Heart left ventricle (tissue), 16 donors: ENCODE data around the gene ZFAND3. TPM values are rescaled to one million over a fixed set of nuclear protein-coding genes. Genes with fewer than 3 reads are reported as not detected.

Experiments used
- ATAC-seq, 4 donors: fragments of 200-7000 bp; cut with Tn5 transposase; one replicate each; pipeline ENCODE4 v1.9.1; 2020 to 2022; ENCODE audit warnings: moderate library complexity in 4 of 4, mild to moderate bottlenecking in 3 of 4, moderate number of reproducible peaks in 1 of 4
- DNase-seq, 5 donors: peaks; one replicate each; pipeline ENCODE4 v3.0.0-alpha.2; 2020
- H3K27ac ChIP-seq, 12 donors: fragments of 200-600 bp; sonication (generic) in 4 of 12; one replicate each; pipeline versions ENCODE4 v1.5.0 to v1.8.0; 2016 to 2022; ENCODE audit warnings: mild to moderate bottlenecking in 2 of 12
- H3K27me3 ChIP-seq, 9 donors: fragments of 200-600 bp; sonication (generic) in 2 of 9; one replicate each; pipeline versions ENCODE4 v1.5.1 to v1.8.0; 2016 to 2022; ENCODE audit warnings: mild to moderate bottlenecking in 3 of 9
- H3K36me3 ChIP-seq, 9 donors: fragments of 200-600 bp; sonication (generic) in 2 of 9; one replicate each; pipeline versions ENCODE4 v1.5.0 to v1.8.0; 2018 to 2022; ENCODE audit warnings: mild to moderate bottlenecking in 2 of 9
- H3K4me1 ChIP-seq, 12 donors: fragments of 200-600 bp; sonication (generic) in 4 of 12; one replicate each; pipeline versions ENCODE4 v1.5.0 to v1.8.0; 2016 to 2022; ENCODE audit warnings: mild to moderate bottlenecking in 3 of 12
- H3K4me3 ChIP-seq, 12 donors: fragments of 200-600 bp; sonication (generic) in 4 of 12; one replicate each; pipeline versions ENCODE4 v1.5.0 to v1.8.0; 2017 to 2022; ENCODE audit warnings: mild to moderate bottlenecking in 9 of 12, moderate library complexity in 4 of 12
- H3K9me3 ChIP-seq, 12 donors: fragments of 200-600 bp; sonication (generic) in 4 of 12; one replicate each; pipeline versions ENCODE4 v1.5.0 to v1.8.0; 2016 to 2022; ENCODE audit warnings: mild to moderate bottlenecking in 1 of 12
- POLR2A ChIP-seq, 2 donors: fragments of 450-650 bp; IDR thresholded peaks; one replicate each; pipeline ENCODE4 v1.6.1; 2017; ENCODE audit warnings: antibody characterized with exemption in 2 of 2, mild to moderate bottlenecking in 2 of 2, moderate library complexity in 2 of 2
- WGBS, 4 donors: extraction: QIAGEN DNeasy Blood & Tissue Kit in 2 of 4; methylation state at CpG; one replicate each; pipeline versions ENCODE4 v1.1.5 to v1.1.7; 2013 to 2018; 5-methylcytosine and 5-hydroxymethylcytosine counted together
- intact Hi-C, 10 donors: fragments of 100-400 bp; cut with DNase I; formaldehyde crosslinking; loops; one replicate each; pipeline versions ENCODE4 v1.11.1 to v1.14.2; 2022
- polyA plus RNA-seq, 2 donors: library from polyadenylated mRNA; stranded (reverse); fragments of 200-250 nt; gene quantifications; one replicate each; pipeline ENCODE4 v1.2.3, GENCODE V29; 2013
- total RNA-seq, 9 donors: library from RNA; depleted of rRNA in 2 of 9; stranded (reverse); fragments of >200 nt in 2 of 9; fragmentation: NEBNext Ultra II Directional in 3 of 9; extraction: Animal tissue kit (Norgen Biotek cat#: 25700) in 3 of 9; gene quantifications; one replicate each; pipeline versions ENCODE4 v1.1.0 to v1.2.4, GENCODE V29; 2016 to 2023
- TF ChIP-seq, protein P1 (sequence below), 12 donors: fragments of 200-600 bp; sonication (generic) in 4 of 12; IDR thresholded peaks; one replicate each; pipeline versions ENCODE4 v1.5.0 to v1.8.0; 2018 to 2022; ENCODE audit warnings: antibody characterized with exemption in 12 of 12, mild to moderate bottlenecking in 5 of 12
- donor health status: ischemic (EF 13 %, LVEDD 7.1; RV severe dilation, severe dysfunction).
- donor health status: healthy with polysubstance abuse.
- donor health status: DM: no; HTN: yes; CAD: no.
- donor health status: DM: no; HTN: no; CAD: no.
- donor health status: ischemic (EF 25% LVEDD 6.9; RV normal size, moderate dysfunction).
- donor health status: ischemic (EF 25% LVEDD 5.7; RV mildly dilated, moderate dysfunction).
- donor health status: healthy.
- donor health status: DM: yes; HTN: yes; CAD: no.
- donor health status: ischemic (EF 35%, LVEDD 5.7; RV mildly dilated, moderate dysfunction).
- donor health status: nonischemic (EF 11% LVEDD 7.7; RV severe dilation, severe dysfunction).
- donor health status: DM: yes; HTN: yes; CAD: no.
- donor health status: PGD.
- donor health status: ischemic (EF 29% LVEDD 5.4; RV normal size, mild dysfunction).
- donor health status: nonischemic (EF 23%, LVEDD 6.1; RV moderate dilation, normal function).

ZFAND3 gene
- total and polyA plus RNA-seq, 11 donors, result 29.1 to 114 (median 88.2) TPM

DNA sequence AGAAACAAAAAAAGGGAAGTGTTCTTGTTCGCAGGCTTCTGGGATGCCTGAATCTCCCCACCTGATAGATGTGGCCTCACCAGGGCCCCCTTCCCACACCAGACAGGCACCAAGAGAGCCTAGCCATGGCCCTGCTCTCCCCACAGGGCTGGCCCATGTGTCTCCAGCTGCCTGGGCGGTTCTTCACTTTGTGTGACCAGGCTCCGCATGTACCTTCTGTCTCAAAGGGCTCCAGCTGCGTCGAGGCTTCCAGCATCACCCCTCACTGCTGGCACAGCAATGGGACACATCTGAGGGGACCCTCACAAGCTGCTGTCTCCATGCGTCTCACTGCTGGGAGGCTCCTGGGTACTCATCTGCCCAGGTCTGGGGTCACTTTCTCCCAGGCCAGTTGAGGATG lies 362.9 kb downstream of the ZFAND3 start:
- Histone ChIP-seq H3K27ac (no peak overlapping the region), H3K4me1 (no peaks in the 10 kb centered on the region), H3K9me3 (no peaks in the 10 kb centered on the region), H3K27me3 (no peaks in the 10 kb centered on the region), H3K36me3 (no peaks in the 10 kb centered on the region), H3K4me3 (no peak overlapping the region)
- 84 to 95% (median 91%) methylated on average over 6 of the region's 6 CpGs for WGBS, 4 donors
- intact Hi-C loops, result no loop called here
- no peak for ATAC-seq
- peak in 1 of 5 donors; percentile 37 for DNase-seq
- no peak for TF ChIP-seq POLR2A (IDR thresholded peaks at IDR 0.05)
- TF ChIP-seq, protein P1, sequence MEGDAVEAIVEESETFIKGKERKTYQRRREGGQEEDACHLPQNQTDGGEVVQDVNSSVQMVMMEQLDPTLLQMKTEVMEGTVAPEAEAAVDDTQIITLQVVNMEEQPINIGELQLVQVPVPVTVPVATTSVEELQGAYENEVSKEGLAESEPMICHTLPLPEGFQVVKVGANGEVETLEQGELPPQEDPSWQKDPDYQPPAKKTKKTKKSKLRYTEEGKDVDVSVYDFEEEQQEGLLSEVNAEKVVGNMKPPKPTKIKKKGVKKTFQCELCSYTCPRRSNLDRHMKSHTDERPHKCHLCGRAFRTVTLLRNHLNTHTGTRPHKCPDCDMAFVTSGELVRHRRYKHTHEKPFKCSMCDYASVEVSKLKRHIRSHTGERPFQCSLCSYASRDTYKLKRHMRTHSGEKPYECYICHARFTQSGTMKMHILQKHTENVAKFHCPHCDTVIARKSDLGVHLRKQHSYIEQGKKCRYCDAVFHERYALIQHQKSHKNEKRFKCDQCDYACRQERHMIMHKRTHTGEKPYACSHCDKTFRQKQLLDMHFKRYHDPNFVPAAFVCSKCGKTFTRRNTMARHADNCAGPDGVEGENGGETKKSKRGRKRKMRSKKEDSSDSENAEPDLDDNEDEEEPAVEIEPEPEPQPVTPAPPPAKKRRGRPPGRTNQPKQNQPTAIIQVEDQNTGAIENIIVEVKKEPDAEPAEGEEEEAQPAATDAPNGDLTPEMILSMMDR (IDR thresholded peaks at IDR 0.05), result no peak

DNA sequence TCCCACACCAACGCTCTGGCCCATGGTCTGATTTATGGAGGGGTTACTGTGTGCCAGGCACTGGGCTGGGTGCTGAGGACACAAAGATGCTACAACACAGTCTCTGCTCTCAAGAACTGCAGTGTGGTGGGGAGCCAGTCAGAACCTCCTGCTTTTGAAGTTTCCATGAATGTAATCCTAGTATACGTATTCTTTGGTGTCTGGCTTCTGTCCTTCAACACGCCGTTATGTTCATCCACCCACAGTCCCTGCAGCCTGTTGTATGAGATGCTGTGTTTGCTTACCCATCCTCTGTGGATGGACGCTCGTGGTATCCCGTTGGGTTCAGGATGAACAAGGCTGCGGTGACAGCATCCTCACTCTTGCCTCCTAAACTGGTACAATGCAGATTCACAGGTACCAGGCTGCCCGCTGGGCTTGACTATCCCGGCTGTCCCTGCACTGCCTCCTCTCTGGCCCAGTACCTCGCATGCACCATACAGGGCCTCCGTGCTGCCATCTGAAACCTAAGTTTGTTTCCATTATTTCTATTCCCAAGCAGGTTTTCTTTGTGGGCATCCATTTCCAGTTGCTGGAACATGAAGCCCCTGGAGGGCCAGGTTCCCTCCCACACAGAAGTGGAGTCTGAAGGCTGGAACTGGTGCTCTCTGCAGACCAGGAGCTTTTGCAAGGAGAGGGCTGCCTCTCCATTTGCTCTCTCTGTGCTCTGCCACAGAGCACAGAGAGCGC lies 364.5 kb downstream of the ZFAND3 start:
- Histone ChIP-seq H3K27ac (no peak overlapping the region), H3K4me3 (no peak overlapping the region), H3K36me3 (no peaks in the 10 kb centered on the region), H3K4me1 (no peaks in the 10 kb centered on the region), H3K27me3 (no peaks in the 10 kb centered on the region), H3K9me3 (no peaks in the 10 kb centered on the region)
- DNase-seq (no peak), ATAC-seq (no peak)
- TF ChIP-seq POLR2A (IDR thresholded peaks at IDR 0.05), result no peak
- TF ChIP-seq, protein P1 (IDR thresholded peaks at IDR 0.05), result no peak
- 86 to 97% (median 89%) methylated on average over 13 of the region's 13 CpGs for WGBS, 4 donors
- intact Hi-C loops, result no loop called here

DNA sequence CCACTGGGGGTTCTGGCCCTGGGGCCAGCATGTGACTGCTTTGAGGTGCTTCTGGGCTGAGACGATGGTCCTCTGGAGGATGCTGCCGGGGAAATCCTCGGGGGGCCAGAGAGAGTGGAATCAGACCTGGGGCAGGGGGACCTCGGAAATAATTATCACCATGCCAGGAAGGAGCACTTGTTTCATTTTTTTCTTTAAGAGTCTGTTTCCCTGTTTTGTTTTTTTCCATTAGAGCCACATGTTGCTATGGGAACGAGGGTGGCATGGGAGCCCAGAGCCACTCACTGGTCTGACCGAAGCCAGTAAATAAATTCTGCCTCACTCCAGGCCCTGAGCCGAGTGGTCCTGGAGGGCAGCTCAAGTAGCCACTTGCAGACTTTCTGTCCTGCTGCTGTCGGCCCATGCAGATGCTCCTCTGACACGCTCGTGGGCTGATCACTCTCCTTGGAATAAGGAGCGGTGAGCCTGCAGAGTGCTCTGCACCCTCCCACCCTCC lies 365.1 kb downstream of the ZFAND3 start:
- WGBS, 4 donors, result 86 to 91% (median 90%) methylated on average over 11 of the region's 11 CpGs
- intact Hi-C loops, result no loop called here
- TF ChIP-seq, protein P1 (IDR thresholded peaks at IDR 0.05), result no peak
- no peak for TF ChIP-seq POLR2A (IDR thresholded peaks at IDR 0.05)

DNA sequence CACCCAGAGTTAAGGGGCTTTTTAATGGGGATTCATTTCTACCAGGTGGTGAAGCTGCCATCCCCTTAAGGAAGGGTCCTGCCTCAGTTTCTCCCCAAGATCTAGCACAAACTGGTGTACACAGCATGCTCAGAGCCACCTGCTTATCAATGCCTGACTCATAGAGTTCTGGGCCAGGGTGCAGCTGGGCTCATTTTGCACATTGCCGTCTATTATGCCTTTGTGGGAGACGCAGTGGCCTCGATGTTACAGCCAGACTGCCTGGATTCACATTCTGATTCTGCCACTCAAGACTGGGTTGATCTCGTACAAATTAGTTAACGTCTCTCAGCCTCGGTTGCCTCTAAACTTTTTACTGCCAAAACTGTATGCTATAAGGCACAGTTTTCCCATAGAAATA lies 365.7 kb downstream of the ZFAND3 start:
- Histone ChIP-seq H3K27ac (no peak overlapping the region), H3K9me3 (no peaks in the 10 kb centered on the region), H3K27me3 (no peaks in the 10 kb centered on the region), H3K4me3 (no peak overlapping the region), H3K4me1 (no peaks in the 10 kb centered on the region), H3K36me3 (no peaks in the 10 kb centered on the region)
- DNase-seq, result peak in 1 of 5 donors; percentile 17
- WGBS, 4 donors, result 93 to 98% (median 97%) methylated on average over 6 of the region's 6 CpGs
- intact Hi-C loops, result no loop called here
- ATAC-seq, result no peak
- TF ChIP-seq, protein P1 (IDR thresholded peaks at IDR 0.05), result no peak
- TF ChIP-seq POLR2A (IDR thresholded peaks at IDR 0.05), result no peak

More for the DNA sequence above, 365.1 kb downstream of the ZFAND3 start:
- H3K36me3 ChIP-seq, result no peaks in the 10 kb centered on the region
- no peaks in the 10 kb centered on the region for H3K27me3 ChIP-seq
- H3K27ac ChIP-seq, result no peak overlapping the region
- no peak for ATAC-seq
- H3K4me1 ChIP-seq, result no peaks in the 10 kb centered on the region
- DNase-seq, result peak in 1 of 5 donors; percentile 20
- H3K4me3 ChIP-seq, result no peak overlapping the region
- H3K9me3 ChIP-seq, result no peaks in the 10 kb centered on the region
